DMS 273 treated with DMSO at 0.1 percent for 48 hours (cell line): Measurements from ENCODE around the gene GAB2.

Experiments
- DNase-seq: peaks from one replicate; lab custom pipeline; 2025; lab: John Stamatoyannopoulos, UW

GAB2 gene

GRCh38 chr11:78203184-78203583 lies 214.4 kb downstream of the GAB2 start:
- DNase-seq = no peak

GRCh38 chr11:78202733-78203167 lies 214.9 kb downstream of the GAB2 start:
- DNase-seq = no peak

GRCh38 chr11:78201096-78201818 lies 216.4 kb downstream of the GAB2 start:
- DNase-seq = no peak

DNA sequence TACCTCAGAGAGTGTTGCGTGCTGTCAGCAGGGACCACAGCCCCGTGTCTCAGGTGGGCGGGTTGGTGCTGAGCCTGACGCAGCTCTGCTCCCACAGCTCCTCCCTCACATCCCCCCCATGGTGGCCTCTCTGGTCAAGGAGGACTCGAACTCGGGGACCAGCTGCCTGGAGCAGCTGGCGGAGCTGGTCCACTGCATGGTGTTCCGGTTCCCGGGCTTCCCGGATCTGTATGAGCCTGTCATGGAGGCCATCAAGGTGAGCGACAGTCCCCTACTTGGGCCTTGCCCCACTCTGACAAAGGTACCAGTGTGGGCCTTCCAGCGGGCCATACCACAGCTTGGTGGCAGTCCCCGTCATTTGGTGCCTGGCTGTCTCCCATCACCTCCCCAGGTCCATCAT lies 217.1 kb downstream of the GAB2 start:
- no peak for DNase-seq

- DNase-seq = no peak
Measured at GRCh38 chr11:78200061-78200460, 217.6 kb downstream of the GAB2 start.

GRCh38 chr11:78199653-78200015 lies 218.0 kb downstream of the GAB2 start:
- no peak for DNase-seq

- no peak for DNase-seq
Measured at GRCh38 chr11:78199015-78199652, 218.5 kb downstream of the GAB2 start.

- no peak for DNase-seq
Measured at GRCh38 chr11:78197816-78198215, 219.8 kb downstream of the GAB2 start.

- no peak for DNase-seq
Measured at GRCh38 chr11:78196661-78197091, 220.9 kb downstream of the GAB2 start.

GRCh38 chr11:78195917-78196560 lies 221.6 kb downstream of the GAB2 start:
- no peak for DNase-seq

DNA sequence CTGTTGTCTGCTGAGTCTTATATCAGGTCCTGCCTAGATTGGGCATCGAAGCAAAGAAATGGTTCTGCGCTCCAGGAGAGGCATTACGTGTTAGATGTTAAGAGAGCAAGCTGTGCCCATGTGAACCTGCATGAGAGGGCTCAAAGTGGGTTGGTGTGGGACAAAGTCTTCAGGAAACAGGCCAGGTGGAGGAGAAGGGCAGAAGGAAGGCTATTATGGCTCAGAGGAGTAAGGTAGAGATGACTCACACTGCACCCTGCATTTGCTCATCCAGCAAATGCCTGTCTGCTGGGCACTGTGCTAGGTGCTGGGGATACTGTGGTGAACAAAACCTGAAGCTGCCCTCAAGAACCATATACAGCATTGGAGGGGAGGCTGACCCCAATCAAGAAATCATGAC lies 223.1 kb downstream of the GAB2 start:
- DNase-seq = no peak

DNA sequence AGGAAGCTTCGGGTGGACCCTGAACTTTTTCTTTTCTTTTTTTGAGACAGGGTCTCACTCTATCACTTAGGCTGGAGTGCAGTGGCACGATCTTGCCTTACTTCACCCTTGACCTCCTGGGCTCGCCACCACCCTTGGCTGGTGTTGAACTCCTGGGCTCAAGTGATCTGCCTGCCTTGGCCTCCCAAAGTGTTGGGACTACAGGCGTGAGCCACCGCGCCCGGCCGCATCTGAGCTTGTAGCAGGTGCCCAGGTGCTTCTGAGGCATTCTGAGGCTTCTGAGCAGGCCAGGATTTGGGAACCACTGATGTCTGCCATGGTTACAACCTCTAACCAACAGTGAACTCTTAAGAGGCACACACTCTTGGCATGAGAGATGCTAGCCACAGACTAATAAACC lies 223.8 kb downstream of the GAB2 start:
- no peak for DNase-seq

- DNase-seq = no peak
Measured at GRCh38 chr11:78192911-78193351, 224.7 kb downstream of the GAB2 start.

- DNase-seq = no peak
Measured at GRCh38 chr11:78192223-78192719, 225.3 kb downstream of the GAB2 start.

GRCh38 chr11:78190871-78191538 lies 226.6 kb downstream of the GAB2 start:
- no peak for DNase-seq

DNA sequence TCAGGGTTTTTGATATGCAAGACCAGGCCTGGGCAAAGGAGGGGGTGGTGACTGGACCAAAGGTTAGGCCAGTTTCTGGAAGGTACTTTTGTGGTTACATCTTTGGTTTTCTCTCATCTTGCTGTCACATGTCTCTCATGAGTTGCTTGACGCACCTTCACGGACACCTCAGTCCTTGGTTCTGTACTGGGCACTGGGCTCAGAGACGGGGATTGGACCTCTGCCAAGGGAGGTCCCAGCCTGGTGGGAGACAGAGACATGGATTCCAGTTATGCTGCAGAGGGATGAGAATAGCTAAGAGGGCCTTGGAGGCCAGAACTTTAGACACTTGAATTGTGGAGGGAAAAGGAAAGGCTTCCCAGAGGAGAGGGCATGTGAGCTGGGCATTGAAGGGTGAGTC lies 227.2 kb downstream of the GAB2 start:
- DNase-seq = no peak

- DNase-seq = no peak
Measured at GRCh38 chr11:78189851-78190250, 227.8 kb downstream of the GAB2 start.

GRCh38 chr11:78189174-78189724 lies 228.4 kb downstream of the GAB2 start:
- DNase-seq = no peak

- peak; percentile 86 for DNase-seq
Measured at GRCh38 chr11:78188286-78189173, 229.1 kb downstream of the GAB2 start, which contains the start of the genes KCTD21 and USP35. TSS of gene KCTD21 (minus strand) at chr11:78188626. CDS start at chr11:78174554, 14,072 bp downstream. TSS of gene USP35 (plus strand) at chr11:78188919. CDS start at chr11:78196246, 7,327 bp downstream.

DNA sequence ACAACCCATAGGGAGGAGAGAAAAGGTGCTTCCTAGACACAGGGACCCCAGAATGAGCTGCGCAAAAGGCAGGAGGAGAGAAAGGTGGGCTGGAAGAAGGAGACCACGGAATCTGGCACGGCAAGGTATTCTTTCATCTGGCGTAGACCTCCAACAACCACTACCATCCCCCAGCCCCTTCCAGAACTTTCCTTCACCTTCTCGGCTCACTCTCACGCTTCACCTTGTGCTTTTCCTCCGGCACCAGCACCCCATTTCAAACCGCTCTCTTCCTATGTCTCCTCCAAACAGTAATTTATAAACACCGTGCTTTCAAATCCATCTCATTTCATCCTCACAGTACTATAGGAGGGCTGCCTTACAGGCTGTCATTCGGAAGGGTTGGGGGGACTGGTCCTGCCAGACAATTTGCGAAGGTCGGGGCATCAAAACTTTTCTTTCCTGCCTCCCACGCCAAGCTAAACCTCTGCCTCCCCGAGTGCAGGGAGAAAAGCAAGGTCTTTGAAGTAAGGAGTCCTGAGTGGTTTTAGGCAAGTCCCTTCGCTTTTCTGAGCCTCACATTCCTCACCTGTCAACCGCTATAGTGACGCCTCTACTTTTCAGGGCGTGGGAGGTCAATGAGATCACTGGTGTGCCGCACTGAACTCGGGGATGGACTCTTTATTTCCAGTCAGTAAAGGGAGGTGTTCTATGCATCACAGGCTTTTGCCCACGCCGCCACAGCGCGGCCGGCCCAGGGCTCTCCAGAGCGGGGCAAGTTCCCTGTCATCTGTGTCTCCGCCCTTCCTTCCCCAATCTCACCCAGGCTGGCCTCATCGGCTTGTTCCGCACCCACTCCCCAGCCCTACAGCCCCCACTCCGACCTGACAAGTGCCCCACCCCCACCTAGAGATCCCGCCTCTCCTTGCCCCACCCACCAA lies 230.0 kb downstream of the GAB2 start:
- no peak for DNase-seq
